Loucy (cell line): Measurements from ENCODE around the gene ENTR1.

Experiments used
- EZH2phosphoT487 ChIP-seq: fragments of 200-600 bp; IDR thresholded peaks from 2 replicates; pipeline ENCODE4 v1.6.1; 2018; ENCODE audit warnings: antibody characterized with exemption, mild to moderate bottlenecking, moderate library complexity, borderline replicate concordance
- TF ChIP-seq, protein P1 (sequence below): fragments of 200-600 bp; sonication (generic); conservative IDR thresholded peaks from 2 replicates; pipeline ENCODE4 v1.5.1; 2014; ENCODE audit warnings: mild to moderate bottlenecking, antibody characterized with exemption, low read length

DNA sequence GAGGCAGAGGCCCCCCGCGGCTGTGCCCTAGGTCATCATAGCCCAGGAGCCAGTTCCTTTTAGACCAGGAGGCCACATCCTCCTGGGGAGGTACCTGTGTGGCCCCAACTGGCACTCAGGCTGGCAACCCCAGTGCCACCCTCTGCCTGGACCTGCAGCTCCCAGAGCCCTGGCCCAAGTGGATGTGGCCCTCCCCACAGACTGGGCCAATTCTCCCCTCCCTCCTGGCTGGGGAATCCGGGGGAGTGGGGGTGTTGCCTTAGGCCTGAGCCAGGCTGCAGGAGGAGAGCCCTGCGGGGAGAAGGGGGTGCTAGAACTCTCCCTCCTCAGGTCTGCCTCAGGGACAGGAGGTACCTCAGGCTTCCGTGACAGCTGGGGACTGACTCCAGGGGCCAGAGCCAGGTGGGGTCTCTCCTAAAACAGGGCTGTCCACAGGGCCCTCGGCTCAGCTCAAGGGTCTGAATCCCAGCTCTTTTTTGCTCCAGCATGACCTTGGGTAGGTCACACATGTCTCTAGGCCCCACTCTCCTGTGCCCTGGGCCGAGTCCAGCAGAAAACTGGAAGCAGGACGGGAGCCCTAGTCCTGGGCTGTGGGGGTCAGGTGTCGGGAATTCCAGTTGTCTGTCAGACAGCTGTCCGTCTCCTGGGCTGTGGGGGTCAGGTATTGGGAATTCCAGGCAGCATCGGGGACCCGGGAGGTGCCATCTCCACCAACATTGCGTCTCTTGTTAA lies 56.5 kb downstream of the ENTR1 start:
- TF ChIP-seq, protein P1, sequence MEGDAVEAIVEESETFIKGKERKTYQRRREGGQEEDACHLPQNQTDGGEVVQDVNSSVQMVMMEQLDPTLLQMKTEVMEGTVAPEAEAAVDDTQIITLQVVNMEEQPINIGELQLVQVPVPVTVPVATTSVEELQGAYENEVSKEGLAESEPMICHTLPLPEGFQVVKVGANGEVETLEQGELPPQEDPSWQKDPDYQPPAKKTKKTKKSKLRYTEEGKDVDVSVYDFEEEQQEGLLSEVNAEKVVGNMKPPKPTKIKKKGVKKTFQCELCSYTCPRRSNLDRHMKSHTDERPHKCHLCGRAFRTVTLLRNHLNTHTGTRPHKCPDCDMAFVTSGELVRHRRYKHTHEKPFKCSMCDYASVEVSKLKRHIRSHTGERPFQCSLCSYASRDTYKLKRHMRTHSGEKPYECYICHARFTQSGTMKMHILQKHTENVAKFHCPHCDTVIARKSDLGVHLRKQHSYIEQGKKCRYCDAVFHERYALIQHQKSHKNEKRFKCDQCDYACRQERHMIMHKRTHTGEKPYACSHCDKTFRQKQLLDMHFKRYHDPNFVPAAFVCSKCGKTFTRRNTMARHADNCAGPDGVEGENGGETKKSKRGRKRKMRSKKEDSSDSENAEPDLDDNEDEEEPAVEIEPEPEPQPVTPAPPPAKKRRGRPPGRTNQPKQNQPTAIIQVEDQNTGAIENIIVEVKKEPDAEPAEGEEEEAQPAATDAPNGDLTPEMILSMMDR = no peak
- no peak for TF ChIP-seq EZH2phosphoT487
